Liver (tissue), 9 donors: Measurements from ENCODE around the gene MYO15A. TPM values are rescaled to one million over a fixed set of nuclear protein-coding genes. Genes with fewer than 3 reads are reported as not detected.

ENCODE experiments used
- DNase-seq: peaks from one replicate; pipeline ENCODE4 v3.0.0-alpha.2; 2017; ENCODE audit warnings: low spot score
- H3K27ac ChIP-seq, 2 donors: one replicate each; pipeline ENCODE4 v1.7.0; 2013; ENCODE audit warnings: inconsistent platforms in 2 of 2, low read length in 2 of 2, control low read depth in 1 of 2, low read depth in 1 of 2, mild to moderate bottlenecking in 1 of 2
- H3K27me3 ChIP-seq, 4 donors: one replicate each; pipeline versions ENCODE4 v1.6.1 to v1.7.0; 2013; ENCODE audit warnings: low read length in 3 of 4, inconsistent platforms in 1 of 4, mild to moderate bottlenecking in 1 of 4, moderate library complexity in 1 of 4; ENCODE audit not compliant: control insufficient read depth in 4 of 4, insufficient read depth in 4 of 4
- H3K36me3 ChIP-seq, 4 donors: one replicate each; pipeline versions ENCODE4 v1.6.1 to v1.7.0; 2013; ENCODE audit warnings: low read length in 3 of 4, mild to moderate bottlenecking in 3 of 4, low read depth in 1 of 4, moderate library complexity in 1 of 4; ENCODE audit not compliant: control insufficient read depth in 4 of 4, insufficient read depth in 3 of 4
- H3K4me1 ChIP-seq, 4 donors: one replicate each; pipeline versions ENCODE4 v1.6.1 to v1.7.0; 2013; ENCODE audit warnings: low read length in 3 of 4, mild to moderate bottlenecking in 3 of 4, moderate library complexity in 1 of 4; ENCODE audit not compliant: control insufficient read depth in 4 of 4, insufficient read depth in 4 of 4
- H3K4me3 ChIP-seq, 3 donors: one replicate each; pipeline versions ENCODE4 v1.6.1 to v1.7.0; 2013; ENCODE audit warnings: low read length in 3 of 3, control low read depth in 1 of 3, low read depth in 1 of 3, mild to moderate bottlenecking in 1 of 3
- H3K9ac ChIP-seq, 2 donors: one replicate each; pipeline ENCODE4 v1.7.0; 2013; ENCODE audit warnings: low read length in 2 of 2, mild to moderate bottlenecking in 2 of 2, moderate library complexity in 2 of 2, control low read depth in 1 of 2, low read depth in 1 of 2
- H3K9me3 ChIP-seq, 4 donors: one replicate each; pipeline versions ENCODE4 v1.6.1 to v1.7.0; 2013; ENCODE audit warnings: low read length in 3 of 4; ENCODE audit not compliant: control insufficient read depth in 4 of 4
- CTCF ChIP-seq: fragments of 150-350 bp; IDR thresholded peaks from 2 replicates; pipeline ENCODE4 v1.5.1; 2017; ENCODE audit warnings: improper control_type of control experiment, low read depth, low read length; ENCODE audit not compliant: missing input control
- EGR1 ChIP-seq, 2 donors: IDR thresholded peaks; 2 replicates each; pipeline ENCODE4 v1.6.1; 2016 to 2018; ENCODE audit warnings: antibody characterized with exemption in 2 of 2, low read depth in 2 of 2
- FOXA1 ChIP-seq: IDR thresholded peaks from 2 replicates; pipeline ENCODE4 v1.6.1; 2016; ENCODE audit warnings: antibody characterized with exemption
- GABPA ChIP-seq, 2 donors: IDR thresholded peaks in 1 of 2; conservative IDR thresholded peaks in 1 of 2; 2 replicates each; pipeline ENCODE4 v1.6.1; 2016; ENCODE audit warnings: antibody characterized with exemption in 2 of 2, mild to moderate bottlenecking in 1 of 2, moderate library complexity in 1 of 2
- HNF4A ChIP-seq, 2 donors: conservative IDR thresholded peaks; 2 replicates each; pipeline ENCODE4 v1.6.1; 2016; ENCODE audit warnings: antibody characterized with exemption in 2 of 2, mild to moderate bottlenecking in 2 of 2
- JUND ChIP-seq, 2 donors: IDR thresholded peaks; 2 replicates each; pipeline ENCODE4 v1.6.1; 2016; ENCODE audit warnings: antibody characterized with exemption in 2 of 2
- MAX ChIP-seq: IDR thresholded peaks from 2 replicates; pipeline ENCODE4 v1.6.1; 2016; ENCODE audit warnings: antibody characterized with exemption
- NR2F2 ChIP-seq: IDR thresholded peaks from 2 replicates; pipeline ENCODE4 v1.6.1; 2016; ENCODE audit warnings: antibody characterized with exemption
- RAD21 ChIP-seq, 2 donors: IDR thresholded peaks; 2 replicates each; pipeline ENCODE4 v1.6.1; 2016; ENCODE audit warnings: antibody characterized with exemption in 2 of 2, mild to moderate bottlenecking in 2 of 2
- REST ChIP-seq: IDR thresholded peaks from 2 replicates; pipeline ENCODE4 v1.6.1; 2016; ENCODE audit warnings: antibody characterized with exemption, mild to moderate bottlenecking
- ZBTB33 ChIP-seq: IDR thresholded peaks from 2 replicates; pipeline ENCODE4 v1.6.1; 2016; ENCODE audit warnings: antibody characterized with exemption
- WGBS: extraction: QIAGEN DNeasy Blood & Tissue Kit; methylation state at CpG from one replicate; pipeline ENCODE4 v1.1.7; 2013; 5-methylcytosine and 5-hydroxymethylcytosine counted together
- polyA plus RNA-seq, 2 donors: library from polyadenylated mRNA; stranded (reverse) in 1 of 2; unstranded in 1 of 2; fragments of 200-250 nt in 1 of 2; fragments of >200 nt in 1 of 2; fragmentation: Nextera tagmentation in 1 of 2; extraction: Ambion mirVana in 1 of 2; gene quantifications; one replicate each; pipeline versions ENCODE4 v1.2.1 to v1.2.3, GENCODE V29; 2013 to 2015
- total RNA-seq, 2 donors: library from RNA; depleted of rRNA; stranded (reverse); fragments of >200 nt; gene quantifications; one replicate each; pipeline ENCODE4 v1.2.3, GENCODE V29; 2014
- donor health status: healthy.
- donor health status: healthy.
- donor health status: healthy.
- donor health status: healthy.
- donor health status: healthy.

MYO15A gene
- total and polyA plus RNA-seq, 4 donors = 0.15 to 2.9 (median 0.97) TPM

GRCh38 chr17:18089613-18090012 is 18.9 kb upstream of the MYO15A start:
- H3K36me3 ChIP-seq = peaks cover 4 to 14% (median 5%) of the 10 kb centered on the region in 4 donors
- 97% methylated on average over 2 of the region's 2 CpGs for WGBS
- H3K27ac ChIP-seq = no peak overlapping the region

GRCh38 chr17:18093616-18094408 is 14.7 kb upstream of the MYO15A start:
- peak; percentile 63 for DNase-seq
- Histone ChIP-seq H3K9ac (no peak overlapping the region), H3K36me3 (peaks cover 11 to 46% (median 20%) of the 10 kb centered on the region in 4 donors), H3K27me3 (no peaks in the 10 kb centered on the region), H3K27ac (no peak overlapping the region), H3K9me3 (no peaks in the 10 kb centered on the region), H3K4me1 (peaks cover 2 to 8% (median 2%) of the 10 kb centered on the region in 4 donors), H3K4me3 (no peak overlapping the region)
- TF ChIP-seq CTCF (peak; percentile 21), FOXA1 (no peak), RAD21 (IDR thresholded peaks at IDR 0.05) (peak in 1 of 2 donors; percentile 63)
- WGBS = 83% methylated on average over 15 of the region's 15 CpGs

More at GRCh38 chr17:18089613-18090012, 18.9 kb upstream of the MYO15A start:
- Histone ChIP-seq H3K9ac (no peak overlapping the region), H3K27me3 (no peaks in the 10 kb centered on the region), H3K4me3 (no peak overlapping the region), H3K4me1 (peaks cover 8 to 11% (median 9%) of the 10 kb centered on the region in 4 donors), H3K9me3 (no peaks in the 10 kb centered on the region)
- TF ChIP-seq NR2F2 = no peak
- DNase-seq = no peak

- TF ChIP-seq JUND (IDR thresholded peaks at IDR 0.05) (no peak), HNF4A (conservative IDR thresholded peaks at IDR 0.05) (no peak), EGR1 (IDR thresholded peaks at IDR 0.05; ENCODE audit: low read depth in 2 of 2) (no peak), FOXA1 (no peak), GABPA (IDR thresholded peaks at IDR 0.05 in 1 of 2, conservative IDR thresholded peaks at IDR 0.05 in 1 of 2) (no peak), NR2F2 (no peak), RAD21 (IDR thresholded peaks at IDR 0.05) (no peak), ZBTB33 (no peak), MAX (no peak), REST (no peak)
- WGBS = 98% methylated on average over 10 of the region's 10 CpGs
These were observed 14.1 kb upstream of the MYO15A start for GRCh38 chr17:18094409-18094807.

More at GRCh38 chr17:18094409-18094807, 14.1 kb upstream of the MYO15A start:
- DNase-seq = no peak
- Histone ChIP-seq H3K36me3 (peaks cover 12 to 52% (median 20%) of the 10 kb centered on the region in 4 donors), H3K4me3 (no peak overlapping the region), H3K27me3 (no peaks in the 10 kb centered on the region), H3K9ac (no peak overlapping the region), H3K9me3 (no peaks in the 10 kb centered on the region), H3K27ac (no peak overlapping the region), H3K4me1 (peaks cover 0 to 6% (median 0%) of the 10 kb centered on the region in 4 donors)
